Measurements from ENCODE around the gene DKC1.
"Not testable (repeated sequence)": the region's sequence is repeated elsewhere in the genome, so short reads cannot be mapped to it uniquely, and the experiment has no call there.

DKC1 gene

DNA sequence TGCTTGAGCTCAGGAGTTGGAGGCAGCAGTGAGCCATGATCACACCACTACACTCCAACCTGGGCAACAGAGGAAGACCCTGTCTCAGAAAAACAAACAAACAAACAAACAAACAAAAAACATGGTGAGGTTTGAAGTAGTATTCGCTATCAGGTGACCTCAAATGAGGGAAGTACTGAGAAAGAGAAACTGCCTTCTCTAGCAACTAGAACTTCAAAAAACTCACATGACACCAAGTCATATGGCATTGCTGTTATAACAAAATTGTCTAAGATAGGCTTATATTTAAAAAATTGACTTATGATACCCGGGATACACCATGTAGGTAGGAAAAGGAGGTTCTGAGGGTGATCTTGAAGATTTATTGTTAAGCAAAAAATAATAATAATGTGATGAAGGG lies 32.4 kb downstream of the DKC1 start:
- DNase-seq, result no peak

DNA sequence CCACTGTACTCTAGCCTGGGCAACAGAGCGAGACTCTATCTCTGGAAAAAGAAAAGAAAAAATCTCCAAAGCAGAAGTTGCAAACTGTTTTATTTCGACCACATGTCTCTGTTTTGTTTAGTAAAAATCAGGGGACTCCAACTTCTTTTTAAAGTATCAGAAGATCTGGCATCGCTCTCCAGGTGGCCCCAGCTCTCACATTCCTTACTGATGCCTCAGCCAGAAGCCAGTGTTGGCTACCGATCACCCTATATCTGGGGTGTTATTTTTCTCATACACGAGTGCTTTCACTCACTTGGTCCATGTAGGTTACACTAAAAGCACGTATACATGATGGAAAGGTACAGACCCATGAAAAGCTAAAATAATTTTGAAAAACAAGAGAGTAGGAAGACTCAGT lies 34.3 kb downstream of the DKC1 start:
- DNase-seq, result no peak

DNA sequence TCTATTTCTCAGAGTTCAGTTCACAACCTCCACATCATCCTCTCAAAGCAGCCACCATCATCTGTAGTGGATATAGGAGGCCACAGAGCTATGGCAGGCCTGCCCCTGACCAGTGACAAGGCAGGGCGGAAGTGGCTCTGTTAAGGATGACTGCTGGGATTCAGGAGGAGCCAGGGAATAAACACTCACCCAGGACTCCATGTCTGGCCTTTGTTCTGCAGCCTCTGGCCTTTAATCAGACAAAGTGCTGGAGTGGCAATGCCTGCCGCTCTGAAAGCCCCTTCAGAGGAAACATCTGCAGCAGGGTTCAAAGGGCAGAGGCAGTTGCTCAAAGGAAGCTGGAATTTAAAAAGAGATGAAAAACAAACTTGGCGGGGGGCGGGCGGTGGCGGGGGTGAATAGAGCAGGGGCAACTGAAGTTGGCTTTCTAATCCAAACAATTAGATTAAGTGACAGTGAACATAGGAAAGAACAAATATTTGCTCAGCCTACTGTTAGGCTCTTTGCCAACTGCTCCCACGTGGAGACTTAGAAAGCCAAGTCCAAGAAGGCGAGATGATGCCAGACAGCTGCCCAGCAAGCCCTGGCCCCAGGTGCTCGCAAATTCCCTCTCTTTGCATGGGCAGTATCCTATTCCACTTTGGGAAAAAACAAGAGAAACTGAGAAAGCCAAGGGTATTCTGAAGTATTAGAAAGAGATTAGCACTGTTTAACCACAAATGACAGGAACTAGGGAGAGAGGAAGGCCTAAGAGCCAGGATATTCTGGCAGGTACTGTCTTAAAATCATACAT lies 37.1 kb downstream of the DKC1 start:
- peak; percentile 92 for DNase-seq

DNA sequence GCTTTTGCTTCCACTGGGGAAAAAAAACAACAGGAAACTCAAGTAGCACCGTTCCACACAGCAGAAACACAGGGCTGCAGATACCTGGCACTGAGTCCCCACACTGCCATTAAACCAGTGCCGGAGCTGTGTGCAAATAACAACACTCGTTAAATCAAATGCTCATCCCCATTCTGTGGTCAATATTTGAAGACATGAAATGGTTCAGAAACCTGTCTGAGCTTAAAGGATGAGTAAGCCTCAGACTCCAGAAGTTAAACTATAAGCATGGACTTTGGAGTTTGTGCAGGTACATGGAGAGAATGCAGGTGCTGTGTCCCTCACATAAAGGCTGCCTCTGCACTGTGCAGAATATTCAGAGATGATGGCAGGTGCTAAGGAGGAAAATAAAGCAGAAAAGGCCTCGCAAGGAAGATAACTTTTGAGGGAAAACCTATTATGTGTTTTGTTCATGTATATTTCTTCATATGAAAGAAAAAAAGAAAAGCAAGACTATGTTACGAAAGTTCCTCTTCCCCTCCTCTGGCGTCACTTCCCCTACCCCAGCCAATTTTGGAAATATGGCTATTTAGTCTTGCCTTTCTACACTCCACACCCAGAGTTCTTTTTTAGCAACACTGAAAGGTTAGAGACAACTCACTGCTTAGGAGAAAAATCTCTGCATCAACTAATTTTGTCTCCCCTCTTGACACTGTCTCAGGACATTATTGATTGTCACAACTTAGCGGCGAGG lies 38.0 kb downstream of the DKC1 start:
- no peak for DNase-seq

DNA sequence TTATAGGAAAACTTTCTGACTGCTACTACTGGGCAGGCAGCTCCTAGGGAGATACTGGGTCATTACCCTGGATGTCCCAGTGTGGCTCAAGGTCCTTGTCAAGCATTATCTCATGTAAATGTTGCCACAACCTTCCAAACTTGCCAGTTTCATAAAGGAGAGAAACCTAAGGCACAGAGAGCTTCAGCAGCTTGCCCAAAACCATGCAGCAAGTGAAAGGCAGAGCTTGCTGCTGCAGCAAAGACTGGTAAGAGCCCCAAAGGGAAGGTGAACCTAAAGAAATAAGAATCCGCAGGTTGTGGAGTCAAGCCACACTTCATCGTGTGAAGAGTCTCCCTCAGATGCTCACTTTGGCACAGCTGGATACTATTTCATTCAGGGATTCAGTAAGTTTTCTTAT lies 40.3 kb downstream of the DKC1 start:
- no peak for DNase-seq

DNA sequence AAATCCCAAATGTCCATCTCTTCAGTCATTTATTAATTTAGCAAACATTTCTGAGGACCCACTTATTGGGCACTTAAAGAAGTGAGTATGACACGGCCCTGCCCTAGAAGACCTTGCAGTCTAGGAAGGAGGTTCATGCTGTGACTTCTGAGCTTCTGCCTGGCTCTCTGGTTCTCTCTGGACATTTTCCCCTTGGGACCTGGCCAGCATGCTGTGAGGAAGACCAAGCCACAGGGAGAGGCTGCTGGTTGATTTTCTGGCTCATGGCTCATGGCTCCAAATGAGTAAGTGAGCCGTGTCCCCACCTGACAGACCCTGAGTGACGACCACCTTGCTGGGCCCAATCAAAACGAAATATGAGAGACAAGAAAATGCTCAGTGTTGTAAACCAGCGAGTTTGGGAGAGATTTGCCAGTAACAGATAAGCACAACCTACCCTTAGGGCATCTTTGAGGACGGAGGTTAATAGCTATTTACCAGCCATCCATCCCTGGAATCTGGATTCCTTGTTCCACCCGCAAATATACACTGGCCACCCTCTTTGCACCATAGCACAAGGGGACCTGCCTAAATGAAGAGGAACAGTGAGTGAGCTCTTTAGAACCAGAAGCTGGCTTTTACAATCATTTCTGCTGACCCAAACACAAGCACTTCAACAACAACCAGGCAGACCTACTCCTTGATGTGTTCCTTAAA lies 41.7 kb downstream of the DKC1 start:
- no peak for DNase-seq

DNA sequence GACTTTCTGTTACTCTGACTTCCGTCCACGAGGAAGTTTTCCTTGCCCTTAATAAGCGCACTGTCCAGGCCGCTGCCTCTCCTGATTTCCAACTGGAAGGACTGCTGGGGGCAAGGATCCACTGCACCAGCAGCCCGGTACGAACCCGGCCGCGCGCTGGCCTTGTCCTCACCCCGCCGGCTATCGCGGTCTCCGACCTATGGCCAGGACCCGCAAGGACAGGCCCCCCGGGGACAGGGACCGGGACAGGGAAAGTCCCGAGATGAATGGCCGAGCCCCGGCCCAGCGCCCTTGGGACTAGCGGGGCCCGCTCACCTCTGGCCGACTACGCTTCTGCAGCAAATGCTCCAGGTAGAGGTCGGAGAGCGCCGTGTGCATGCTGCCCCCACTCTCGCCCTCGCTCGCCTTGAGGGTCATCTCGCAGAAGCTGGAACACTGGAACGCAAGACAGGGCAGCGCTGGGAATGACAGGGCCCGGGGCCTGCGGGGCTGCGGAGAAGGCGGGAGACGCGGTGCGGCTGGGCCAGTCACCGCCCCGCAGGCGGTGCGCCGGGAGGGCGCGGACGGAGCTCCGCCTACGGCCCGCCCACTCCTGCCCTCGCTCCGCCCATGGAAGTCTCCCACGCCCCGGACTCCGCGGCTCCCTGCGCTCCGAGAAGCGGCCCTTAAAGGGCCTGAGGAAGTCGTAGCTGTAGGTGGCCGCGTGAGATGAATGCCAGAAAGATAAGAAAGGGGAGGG lies 42.5 kb downstream of the DKC1 start, which contains the start of gene MPP1:
TSS of gene MPP1 (minus strand) at position 529 of the 739 bp plus-strand sequence. CDS start at position 417, 112 bp downstream.
- peak; percentile 85 for DNase-seq

DNA sequence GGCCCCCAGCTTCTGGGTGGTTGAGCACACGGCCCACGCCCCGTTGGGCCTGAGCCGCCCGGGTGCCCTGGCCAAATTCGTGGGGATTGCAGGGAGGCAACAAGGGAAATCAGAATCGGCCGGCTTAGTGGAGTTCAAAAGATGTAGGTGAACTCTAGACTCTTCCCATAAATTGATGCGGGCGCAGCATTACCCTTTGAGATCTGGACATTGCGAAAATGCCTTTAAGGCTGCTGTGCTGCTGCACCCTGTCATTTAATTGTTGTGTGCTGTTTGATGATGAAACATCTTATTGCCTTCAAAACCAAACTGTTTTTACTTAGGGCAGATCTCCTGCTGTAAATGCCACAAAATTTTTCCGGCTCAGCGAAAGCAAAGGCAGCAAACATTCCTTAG lies 43.0 kb downstream of the DKC1 start:
- no peak for DNase-seq

DNA sequence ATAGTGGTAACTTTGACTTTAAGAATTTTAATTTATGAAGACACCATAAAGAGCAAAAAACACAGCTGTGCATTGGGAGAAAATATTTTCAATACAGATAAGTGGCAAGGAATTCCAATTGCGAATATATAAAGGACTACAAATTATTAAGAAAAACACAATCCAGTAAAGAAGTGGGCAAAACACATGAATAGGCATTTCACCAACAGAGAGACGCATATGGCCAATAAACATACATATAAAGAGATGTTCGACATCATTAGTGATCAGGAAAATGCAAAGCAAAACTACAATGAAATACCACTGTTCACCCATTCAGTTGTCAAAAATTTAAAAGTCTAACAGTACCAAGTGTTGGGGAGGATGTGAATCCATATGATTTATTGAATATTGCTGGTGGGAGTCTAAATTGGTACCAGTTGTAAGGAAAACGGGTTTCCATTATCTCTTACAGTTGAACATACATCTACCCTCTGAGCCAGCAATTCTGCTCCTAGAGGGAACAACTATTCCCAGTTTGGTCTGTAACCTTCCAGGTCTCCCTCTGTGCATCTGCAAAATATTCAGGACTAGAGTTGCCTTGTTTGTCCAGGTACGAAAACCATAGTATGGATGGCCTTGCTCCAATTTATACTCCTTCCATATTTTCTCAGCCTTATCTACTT lies 44.3 kb downstream of the DKC1 start:
- DNase-seq, result no peak

DNA sequence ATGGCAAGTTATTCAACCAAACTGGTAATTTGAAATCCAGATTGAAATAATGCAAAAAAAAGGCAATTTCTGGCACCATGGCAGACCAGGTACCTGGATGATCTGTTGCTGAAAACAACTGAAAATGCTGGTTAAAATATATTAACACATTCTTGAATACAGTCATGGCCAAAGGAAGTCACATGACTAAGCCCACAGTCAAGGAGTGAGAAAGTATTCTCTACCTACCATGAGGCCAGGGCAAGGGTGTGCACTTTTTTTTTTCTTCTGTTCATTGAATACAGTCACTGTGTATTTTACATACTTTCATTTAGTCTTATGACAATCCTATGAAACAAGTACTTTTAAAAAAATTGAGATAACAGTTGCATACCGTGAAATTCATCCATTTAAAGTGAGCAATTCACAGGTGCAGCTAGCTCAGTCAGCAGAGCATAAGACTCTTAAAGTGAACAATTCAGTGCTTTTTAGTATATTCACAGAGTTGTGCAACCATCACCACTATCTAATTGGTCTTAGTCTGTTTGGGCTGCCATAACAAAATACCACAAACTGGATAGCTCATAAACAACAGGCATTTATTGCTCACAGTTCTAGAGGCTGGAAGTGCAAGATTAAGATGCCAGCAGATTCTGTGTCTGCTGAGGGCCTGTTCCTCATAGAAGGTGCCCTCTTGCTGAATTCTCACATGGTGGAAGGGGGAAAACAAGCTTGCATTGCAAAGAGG lies 47.4 kb downstream of the DKC1 start:
- no peak for DNase-seq

DNA sequence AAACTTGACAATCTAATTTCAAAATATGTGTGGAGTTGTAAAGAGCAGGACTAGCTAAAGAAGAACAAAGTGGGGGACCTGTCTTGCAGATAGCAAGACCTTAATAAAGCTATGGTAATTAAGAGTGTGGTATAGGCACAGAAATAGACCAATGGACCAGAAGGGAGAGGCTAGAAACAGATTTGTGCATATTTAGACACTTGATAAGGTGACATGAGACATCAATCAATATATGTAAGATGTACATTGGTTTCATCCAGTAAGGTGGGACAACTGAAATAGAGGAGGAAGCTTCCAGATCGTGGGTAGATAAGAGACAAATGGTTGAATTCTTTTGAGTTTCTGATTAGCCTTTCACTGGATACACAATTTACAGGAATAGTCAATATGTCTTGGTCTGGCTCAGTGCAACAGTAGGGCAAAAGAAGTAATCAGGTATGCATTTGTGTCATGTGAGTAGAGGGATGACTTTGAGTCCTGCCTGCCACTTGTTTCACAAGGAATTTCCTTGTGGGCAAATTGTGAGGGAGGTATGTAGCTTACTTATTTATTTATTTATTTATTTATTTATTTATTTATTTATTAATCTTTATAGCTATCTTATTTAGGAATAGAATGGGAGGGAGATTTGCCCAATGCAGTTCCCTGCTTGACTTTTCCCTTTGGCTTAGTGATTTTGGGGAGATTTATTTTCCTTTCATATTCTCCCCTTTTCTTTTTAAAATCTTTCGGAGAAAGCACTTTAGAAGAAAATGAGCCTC lies 49.9 kb downstream of the DKC1 start:
- DNase-seq, result no peak

DNA sequence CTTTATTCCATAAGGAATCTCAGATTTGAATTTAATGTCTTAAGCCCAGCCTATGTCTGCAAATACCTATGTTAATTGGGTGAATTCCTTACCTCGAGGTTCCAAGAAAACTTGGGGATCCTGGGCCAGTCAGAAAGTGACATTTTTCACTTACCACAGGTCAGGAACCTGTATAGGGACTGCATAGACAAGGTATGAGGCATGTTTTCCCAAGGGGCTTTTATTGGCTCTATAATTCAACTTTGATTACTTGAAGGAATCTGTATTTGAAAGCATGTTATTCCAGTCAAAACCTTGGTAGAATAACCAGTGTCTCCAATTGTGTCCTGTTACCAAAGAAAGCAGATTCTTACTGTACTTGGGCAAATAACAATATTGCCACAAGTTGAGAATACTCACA lies 51.1 kb downstream of the DKC1 start:
- no peak for DNase-seq

DNA sequence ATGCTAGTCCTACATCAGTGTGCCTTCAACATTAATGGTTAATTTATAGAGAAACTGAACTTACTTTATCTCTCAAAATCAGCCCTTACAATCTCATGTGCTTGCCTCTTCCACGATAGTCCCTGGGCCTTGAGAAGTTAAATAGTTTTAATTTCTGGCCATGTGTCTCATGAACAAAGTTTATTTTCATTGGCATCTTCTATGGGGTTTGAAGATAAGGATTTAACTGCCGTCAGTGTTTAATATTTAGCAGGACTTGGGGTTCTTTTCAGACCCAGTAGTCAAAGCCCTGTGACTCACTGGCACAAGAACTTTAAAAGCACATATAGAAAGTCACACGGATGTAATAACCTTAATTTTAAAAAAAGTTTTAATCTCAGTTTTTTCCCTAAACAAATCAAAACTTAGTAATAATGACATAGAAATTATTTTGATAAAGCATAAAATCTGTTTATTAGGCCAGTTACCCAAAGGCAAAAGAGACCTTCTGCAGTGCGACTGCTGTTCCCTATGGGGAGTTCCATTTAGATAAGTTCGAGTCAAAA lies 52.7 kb downstream of the DKC1 start:
- DNase-seq, result no peak

DNA sequence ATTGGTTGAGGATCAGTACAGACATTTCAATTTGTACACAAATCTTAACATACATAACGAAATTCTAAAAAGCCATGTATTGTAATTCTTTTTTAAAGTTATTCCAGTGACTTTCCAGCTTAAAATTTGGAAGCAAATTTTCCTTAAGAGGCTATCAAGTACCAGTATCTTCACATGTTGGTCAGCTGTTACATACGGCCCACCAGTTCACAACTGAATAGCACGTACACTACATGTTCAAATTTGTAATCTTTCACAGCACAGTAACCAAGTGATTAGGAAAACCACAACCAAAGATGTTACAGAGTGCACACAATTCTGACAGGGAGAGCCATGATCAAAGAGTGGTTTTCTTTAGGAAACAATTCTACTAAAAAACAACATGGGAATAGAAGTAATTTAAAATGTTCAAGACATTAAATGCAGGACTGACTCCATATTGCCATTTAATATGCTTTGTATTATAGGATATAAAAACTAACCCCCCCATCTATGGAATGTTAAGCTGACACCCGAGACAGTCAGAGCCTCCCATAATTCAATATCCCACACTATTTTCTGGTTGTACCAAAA lies 53.7 kb downstream of the DKC1 start:
- DNase-seq, result not testable (repeated sequence)

DNA sequence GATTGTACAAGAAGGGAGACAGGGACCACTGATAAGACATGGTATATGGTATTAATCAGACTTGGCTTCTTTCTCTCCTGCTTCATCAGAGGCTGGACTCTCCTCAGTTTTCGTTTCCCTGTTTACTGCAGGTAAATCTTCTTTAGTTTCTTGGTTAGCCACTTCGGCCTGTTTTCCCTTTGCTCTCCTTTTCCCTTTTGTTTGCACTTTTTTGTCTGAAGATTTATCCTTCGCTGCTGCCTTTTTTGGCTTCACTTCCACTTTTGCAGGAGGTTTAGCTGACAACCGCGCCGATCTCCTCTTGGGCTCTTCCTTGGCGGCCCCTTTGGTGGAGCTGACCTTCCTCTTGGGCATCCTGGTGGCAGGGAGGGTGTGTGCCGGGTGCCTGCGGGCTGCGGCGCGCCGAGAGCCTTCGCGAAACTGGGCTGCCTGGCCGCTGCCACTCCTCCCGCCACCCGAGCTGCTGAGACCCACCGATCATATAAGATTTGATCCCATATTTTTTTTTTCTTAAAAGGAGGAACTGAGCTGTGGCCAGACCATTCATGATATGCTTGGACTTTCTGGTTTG lies 54.5 kb downstream of the DKC1 start:
- not testable (repeated sequence) for DNase-seq

DNA sequence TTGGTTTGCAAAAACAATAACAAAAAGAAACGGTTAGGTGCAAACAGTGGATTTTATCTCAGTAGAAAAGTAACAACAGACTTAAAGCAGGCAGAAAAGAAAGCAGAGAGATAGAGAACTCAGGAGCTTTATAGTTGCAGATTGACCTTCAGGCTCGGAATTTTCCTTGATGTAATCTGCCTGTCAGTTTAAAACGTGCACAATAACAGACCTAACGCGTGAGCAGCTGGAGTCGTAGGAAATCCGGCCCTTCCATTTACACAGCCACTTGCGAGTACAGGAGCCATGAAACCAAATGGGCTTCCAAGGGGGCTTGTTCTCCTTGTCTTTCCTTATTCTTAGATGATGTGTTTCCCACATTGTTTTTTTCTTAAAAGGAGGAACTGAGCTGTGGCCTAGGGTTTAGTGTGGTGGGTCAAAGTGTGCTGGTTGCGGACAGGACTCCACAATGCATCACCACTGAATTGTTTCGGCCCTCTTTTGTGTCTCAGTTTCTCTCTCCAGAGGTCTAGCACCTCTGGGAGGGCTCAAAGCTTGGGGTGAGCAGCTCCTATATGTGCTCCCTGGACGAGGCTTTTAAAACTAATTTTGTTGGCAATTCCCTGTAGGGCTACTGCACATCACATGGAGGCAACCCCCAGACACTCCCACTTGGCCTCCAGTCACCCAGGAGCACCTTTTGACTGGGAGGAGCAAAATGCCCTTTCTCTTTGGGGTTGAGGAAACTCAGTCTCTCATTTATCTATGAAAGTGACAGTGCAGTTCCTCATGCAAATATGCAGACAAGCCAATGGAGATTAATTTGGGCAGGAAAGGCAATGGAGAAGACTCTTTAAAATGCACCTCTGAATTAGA lies 56.5 kb downstream of the DKC1 start:
- no peak for DNase-seq

DNA sequence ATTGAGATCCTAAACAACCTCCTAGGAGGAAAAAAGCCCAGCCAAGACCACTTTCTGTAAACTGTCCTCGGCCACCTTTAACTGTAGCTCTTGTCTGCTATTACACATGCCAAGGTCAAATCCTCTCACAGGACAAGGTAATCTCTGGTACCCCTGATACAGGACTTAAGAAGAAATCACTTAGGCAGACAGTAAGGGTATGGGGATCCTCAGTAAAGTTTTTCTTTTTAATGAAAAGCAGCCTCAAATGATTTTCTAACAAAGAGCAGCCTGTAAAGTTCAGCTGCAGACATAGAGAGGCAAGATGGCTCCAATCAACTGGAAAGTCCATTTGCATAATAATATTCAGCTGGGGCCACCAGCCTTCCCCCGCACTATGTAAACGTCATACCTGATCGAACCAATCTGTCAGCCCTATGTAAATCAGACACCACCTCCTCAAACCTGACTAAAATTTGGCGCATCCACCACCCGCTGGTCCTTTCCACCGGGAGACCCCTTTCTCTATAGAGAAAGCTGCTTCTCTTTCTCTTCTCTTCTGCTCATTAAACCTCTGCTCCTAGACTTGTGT lies 57.2 kb downstream of the DKC1 start:
- DNase-seq, result no peak

DNA sequence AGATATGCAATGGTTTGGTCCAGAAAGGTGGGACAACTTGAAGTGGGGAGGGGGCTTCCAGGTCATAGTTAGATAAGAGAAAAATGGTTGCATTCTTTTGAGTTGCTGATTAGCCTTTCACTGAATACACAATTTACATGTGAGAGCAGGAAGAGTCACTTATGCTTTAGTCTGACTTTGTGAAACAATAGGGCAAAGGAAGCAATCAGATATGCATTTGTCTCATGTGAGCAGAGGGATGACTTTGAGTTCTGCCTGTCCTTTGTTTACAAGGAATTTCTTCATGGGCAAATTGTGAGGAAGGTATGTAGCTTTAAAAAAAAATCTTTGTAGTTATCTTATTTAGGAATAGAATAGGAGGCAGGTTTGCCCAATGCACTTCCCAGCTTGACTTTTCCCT lies 58.9 kb downstream of the DKC1 start:
- DNase-seq, result no peak

DNA sequence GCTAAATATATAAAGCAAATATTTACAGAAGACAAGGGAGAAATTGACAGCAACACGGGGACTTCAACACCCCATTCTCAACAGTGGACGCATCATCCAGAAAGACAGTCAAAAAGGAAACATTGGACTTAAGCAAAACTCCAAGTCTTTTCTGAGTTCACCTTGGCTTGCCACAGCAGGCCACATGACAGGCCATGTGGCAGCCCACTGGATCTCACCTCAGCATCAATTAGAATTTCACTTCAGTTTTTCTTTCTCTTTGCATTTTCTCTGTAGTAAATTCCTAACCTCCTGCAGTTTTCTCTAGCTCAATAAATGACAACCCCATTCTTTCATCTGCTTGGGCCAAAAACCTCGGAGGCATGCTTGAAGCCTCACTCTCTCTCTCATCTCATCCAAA lies 59.4 kb downstream of the DKC1 start:
- DNase-seq, result no peak
